HFF-Myc (cell line): ENCODE data around the gene TBC1D16.
"Not testable (repeated sequence)": the region's sequence is repeated elsewhere in the genome, so short reads cannot be mapped to it uniquely, and the experiment has no call there.

Experiments used
- DNase-seq: peaks from one replicate; pipeline ENCODE4 v3.0.0-alpha.2; 2011; ENCODE audit warnings: low read depth; ENCODE audit errors: extremely low read depth
- H3K4me3 ChIP-seq: replicated peaks from 2 replicates; pipeline ENCODE4 v1.5.1; 2011; ENCODE audit warnings: low read depth, mild to moderate bottlenecking, control low read depth, low read length
- TF ChIP-seq, protein P1 (sequence below): IDR thresholded peaks from 2 replicates; pipeline ENCODE4 v1.5.1; 2012; ENCODE audit warnings: mild to moderate bottlenecking, low read depth, low read length, control low read depth; ENCODE audit errors: missing control alignments

Gene TBC1D16

DNA sequence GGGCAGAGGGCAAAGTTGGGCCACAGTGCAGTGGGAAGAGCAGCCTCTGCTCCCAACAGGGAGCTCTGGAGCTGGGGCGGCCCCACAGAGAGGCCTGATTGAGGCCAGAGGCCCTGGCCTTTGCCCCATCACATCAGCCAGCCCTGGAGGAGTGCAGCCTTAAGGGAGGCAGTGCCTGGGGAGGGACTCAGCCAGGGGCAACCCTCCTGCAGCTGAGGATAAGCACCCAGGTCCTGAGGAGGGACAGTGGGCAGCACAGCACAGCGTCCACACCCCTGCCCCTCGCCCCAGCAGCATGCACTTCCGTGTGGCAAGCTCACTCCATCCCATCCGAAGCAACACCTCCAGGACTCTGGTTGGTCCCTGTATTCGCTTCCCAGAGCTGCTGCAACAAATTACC is 134.5 kb downstream of the TBC1D16 start:
- no peak for DNase-seq
- H3K4me3 ChIP-seq: no peak overlapping the region
- TF ChIP-seq, protein P1, sequence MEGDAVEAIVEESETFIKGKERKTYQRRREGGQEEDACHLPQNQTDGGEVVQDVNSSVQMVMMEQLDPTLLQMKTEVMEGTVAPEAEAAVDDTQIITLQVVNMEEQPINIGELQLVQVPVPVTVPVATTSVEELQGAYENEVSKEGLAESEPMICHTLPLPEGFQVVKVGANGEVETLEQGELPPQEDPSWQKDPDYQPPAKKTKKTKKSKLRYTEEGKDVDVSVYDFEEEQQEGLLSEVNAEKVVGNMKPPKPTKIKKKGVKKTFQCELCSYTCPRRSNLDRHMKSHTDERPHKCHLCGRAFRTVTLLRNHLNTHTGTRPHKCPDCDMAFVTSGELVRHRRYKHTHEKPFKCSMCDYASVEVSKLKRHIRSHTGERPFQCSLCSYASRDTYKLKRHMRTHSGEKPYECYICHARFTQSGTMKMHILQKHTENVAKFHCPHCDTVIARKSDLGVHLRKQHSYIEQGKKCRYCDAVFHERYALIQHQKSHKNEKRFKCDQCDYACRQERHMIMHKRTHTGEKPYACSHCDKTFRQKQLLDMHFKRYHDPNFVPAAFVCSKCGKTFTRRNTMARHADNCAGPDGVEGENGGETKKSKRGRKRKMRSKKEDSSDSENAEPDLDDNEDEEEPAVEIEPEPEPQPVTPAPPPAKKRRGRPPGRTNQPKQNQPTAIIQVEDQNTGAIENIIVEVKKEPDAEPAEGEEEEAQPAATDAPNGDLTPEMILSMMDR: no peak

DNA sequence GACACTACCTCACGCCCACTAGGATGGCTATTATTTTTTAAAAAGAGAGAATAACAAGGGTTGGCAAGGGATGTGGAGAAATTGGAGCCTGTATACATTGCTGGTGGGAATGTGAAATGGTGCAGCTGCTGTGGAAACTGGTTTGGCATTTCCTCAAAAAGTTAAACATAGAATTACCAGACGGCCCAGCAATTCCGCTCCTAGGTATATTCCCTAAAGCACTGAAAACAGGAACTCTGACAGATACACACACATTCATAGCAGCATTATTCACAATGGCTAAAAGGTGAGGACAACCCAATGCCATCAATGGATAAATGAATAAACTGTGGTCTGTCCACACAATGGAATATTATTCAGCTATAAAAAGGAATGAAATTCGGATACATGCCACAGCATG is 136.1 kb downstream of the TBC1D16 start:
- no peak overlapping the region for H3K4me3 ChIP-seq
- TF ChIP-seq, protein P1: no peak
- DNase-seq: no peak

DNA sequence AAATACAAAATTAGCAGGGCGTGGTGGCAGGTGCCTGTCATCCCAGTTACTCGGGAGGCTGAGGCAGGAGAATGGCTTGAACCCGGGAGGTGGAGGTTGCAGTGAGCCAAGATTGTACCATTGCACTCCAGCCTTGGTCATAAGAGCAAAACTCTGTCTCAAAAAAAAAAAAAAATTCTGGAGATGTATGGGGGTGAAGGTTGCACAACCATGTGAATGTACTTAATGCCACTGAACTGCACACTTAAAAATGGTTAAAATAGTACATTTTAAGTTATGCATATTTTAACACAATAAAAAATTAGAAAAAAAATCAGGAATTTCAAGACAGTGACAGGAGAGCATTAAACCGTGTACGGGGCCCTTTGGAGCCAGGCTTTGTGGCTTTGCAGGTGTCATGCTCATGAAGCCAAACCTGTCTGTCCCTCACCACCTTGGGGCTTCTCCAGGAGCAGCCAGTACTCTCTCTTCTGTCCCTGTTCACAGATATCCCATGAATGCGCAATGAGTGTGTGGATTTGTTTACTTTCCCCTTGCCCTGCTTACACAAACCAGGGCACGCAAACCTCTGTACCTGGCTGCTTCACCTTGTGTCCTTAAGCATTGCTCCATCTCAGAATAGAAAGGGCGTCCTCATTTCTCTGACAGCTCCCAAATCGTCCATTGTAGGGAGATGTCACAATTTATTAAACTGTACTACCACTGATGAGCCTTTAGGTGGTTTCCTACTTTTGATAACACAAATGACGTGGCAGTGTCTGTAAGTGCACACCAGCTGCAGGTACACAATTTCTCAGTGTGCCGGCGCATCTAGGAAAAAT is 138.2 kb downstream of the TBC1D16 start:
- no peak overlapping the region for H3K4me3 ChIP-seq
- no peak for DNase-seq

DNA sequence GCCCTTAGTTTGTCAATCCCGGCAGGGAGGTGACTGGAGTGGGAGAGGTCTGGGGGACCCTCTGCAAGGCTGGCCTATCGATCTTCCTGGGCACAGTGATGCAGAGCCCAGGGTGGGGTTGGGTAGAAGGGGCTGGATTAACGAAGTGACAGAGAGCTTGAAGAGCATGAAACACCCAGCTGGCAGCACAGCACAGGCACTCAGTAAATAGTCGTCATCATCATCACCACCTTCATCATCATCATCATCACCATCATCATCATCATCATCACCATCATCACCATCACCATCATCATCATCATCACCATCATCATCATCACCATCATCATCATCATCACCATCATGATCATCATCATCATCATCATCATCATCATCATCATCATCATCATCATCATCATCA is 142.2 kb downstream of the TBC1D16 start:
- not testable (repeated sequence) for H3K4me3 ChIP-seq, DNase-seq

More for the DNA sequence above, 138.2 kb downstream of the TBC1D16 start:
- TF ChIP-seq, protein P1: no peak

DNA sequence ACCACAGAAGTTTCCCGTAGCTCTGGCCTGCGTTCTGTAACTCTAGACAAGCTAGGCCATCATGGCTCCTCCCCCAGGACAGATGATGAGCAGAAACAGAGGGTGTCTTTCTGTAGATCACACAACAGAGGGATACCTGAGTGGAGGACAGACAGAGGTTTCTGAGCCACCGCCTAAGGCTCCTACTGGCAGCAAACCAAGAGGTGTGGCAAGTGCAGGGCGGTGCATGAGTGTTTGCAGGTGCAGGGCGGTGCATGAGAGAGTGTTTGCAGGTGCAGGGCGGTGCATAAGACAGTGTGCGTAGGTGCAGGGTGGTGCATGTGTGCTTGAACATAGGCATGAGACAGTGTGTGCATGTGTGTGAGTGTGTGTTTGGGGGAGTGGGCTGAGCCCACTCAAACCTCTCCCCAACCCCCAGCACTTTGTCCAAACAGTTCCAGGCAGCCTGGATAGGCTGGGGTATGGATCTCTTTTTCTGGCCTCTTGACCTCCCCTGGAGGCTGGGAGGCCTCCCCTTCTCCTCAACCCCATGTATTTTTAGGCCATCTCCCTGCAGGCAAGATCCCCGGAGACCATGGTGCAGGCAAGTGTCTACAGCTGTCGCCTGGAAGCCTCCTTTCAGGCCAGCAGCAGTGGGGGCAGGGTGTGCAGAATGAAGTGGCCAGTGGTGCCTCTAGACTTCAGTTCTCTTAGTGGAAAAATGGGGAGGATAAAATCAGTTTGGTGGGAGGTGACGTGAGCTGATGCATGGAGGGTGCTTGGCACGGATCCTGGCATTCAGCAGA is 143.0 kb downstream of the TBC1D16 start:
- no peak for DNase-seq
- TF ChIP-seq, protein P1: no peak
- no peak overlapping the region for H3K4me3 ChIP-seq

DNA sequence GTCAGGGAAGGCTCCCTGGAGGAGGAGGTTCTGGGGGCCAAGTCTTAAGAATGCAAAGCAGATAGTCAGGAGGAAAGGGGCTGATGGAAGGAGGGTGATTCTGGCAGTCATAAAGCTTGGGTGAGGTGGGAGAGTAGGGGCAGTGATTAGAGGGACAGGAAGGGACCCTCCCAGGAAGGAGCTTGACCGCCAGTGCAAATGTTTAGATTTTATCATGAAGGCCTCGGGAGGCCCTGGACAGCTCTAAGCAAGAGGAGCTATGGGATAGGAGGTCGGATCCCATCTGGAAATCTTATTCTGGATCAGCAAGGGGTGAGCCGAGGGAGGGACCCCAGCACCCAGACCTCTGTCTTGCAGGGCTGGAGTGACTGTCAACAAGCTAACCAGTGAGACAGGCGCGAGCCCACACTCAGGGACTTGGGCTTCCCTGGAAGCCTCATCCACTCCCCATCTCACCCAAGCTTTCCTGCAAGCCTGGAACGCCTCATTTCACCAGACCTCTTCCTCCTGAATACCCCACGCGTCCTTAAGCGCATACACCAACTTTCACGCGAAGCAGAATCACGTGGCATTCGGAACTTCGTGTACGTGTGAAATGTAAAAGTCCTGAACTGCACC is 144.4 kb downstream of the TBC1D16 start:
- TF ChIP-seq, protein P1: no peak
- H3K4me3 ChIP-seq: no peak overlapping the region
- no peak for DNase-seq

DNA sequence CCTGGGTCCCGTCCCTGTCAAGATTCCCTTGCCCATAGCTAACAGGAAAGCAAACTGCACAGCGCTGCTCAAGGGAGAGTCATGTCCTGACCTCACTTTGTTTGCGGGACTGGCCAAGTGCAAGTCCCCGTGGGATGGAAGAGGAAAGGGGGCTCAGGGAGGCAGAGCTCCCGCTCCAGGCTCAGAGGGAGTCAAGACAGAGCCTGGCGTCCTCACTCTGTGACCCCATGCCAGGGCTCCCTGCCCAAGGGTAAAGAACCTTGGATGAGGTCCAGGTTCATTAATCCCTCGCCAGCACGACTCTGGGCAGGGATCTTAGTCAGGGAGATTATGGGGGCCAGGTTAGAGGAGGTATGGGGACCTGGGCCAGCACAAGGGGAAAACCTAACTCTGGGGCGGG is 145.0 kb downstream of the TBC1D16 start:
- TF ChIP-seq, protein P1: no peak
- no peak overlapping the region for H3K4me3 ChIP-seq
- no peak for DNase-seq
